ENCODE results near the gene DENND1A. TPM values are rescaled to one million over a fixed set of nuclear protein-coding genes. Genes with fewer than 3 reads are reported as not detected.

The DENND1A gene
- total and polyA plus RNA-seq, 8 donors = 4.4 to 109 (median 21.4) TPM

- Histone ChIP-seq H3K9me3 (no peaks in the 10 kb centered on the region), H3K4me3 (no peak overlapping the region), H3K4me1 (no peaks in the 10 kb centered on the region), H3K36me3 (peaks cover 0 to 6% (median 0%) of the 10 kb centered on the region in 4 donors), H3K27me3 (no peaks in the 10 kb centered on the region), H3K27ac (no peak overlapping the region)
- intact Hi-C loops (cut with DNase I; ENCODE audit: low total_unique reads) = no loop called here
- WGBS, 5 donors = 88 to 97% (median 96%) methylated on average over 4 of the region's 4 CpGs
- TF ChIP-seq EP300 (IDR thresholded peaks at IDR 0.05) (no peak), POLR2A (IDR thresholded peaks at IDR 0.05) (no peak), POLR2AphosphoS5 (IDR thresholded peaks at IDR 0.05) (no peak), CTCF (IDR thresholded peaks at IDR 0.05) (no peak)
- DNase-seq = no peak
Measured at GRCh38 chr9:123597048-123597447, 332.9 kb downstream of the DENND1A start.

GRCh38 chr9:123591283-123591682 is 338.6 kb downstream of the DENND1A start:
- peaks cover 7 to 22% (median 13%) of the 10 kb centered on the region in 4 donors for H3K9me3 ChIP-seq
- H3K27ac ChIP-seq = no peak overlapping the region
- TF ChIP-seq CTCF (IDR thresholded peaks at IDR 0.05) (no peak), POLR2A (IDR thresholded peaks at IDR 0.05) (no peak), POLR2AphosphoS5 (IDR thresholded peaks at IDR 0.05) (no peak), EP300 (IDR thresholded peaks at IDR 0.05) (no peak)
- H3K36me3 ChIP-seq = peaks cover 0 to 9% (median 3%) of the 10 kb centered on the region in 4 donors
- H3K4me1 ChIP-seq = no peaks in the 10 kb centered on the region
- no peaks in the 10 kb centered on the region for H3K27me3 ChIP-seq
- H3K4me3 ChIP-seq = no peak overlapping the region
- DNase-seq = no peak
- intact Hi-C loops (cut with DNase I; ENCODE audit: low total_unique reads) = no loop called here
- WGBS, 5 donors = 88 to 95% (median 91%) methylated on average over 4 of the region's 4 CpGs

GRCh38 chr9:123590499-123590898 is 339.4 kb downstream of the DENND1A start:
- TF ChIP-seq EP300 (IDR thresholded peaks at IDR 0.05) = no peak
- no peak for TF ChIP-seq POLR2AphosphoS5 (IDR thresholded peaks at IDR 0.05)
- TF ChIP-seq POLR2A (IDR thresholded peaks at IDR 0.05) = no peak
- TF ChIP-seq CTCF (IDR thresholded peaks at IDR 0.05) = no peak
- Histone ChIP-seq H3K27me3 (no peaks in the 10 kb centered on the region), H3K9me3 (peaks cover 7 to 22% (median 13%) of the 10 kb centered on the region in 4 donors), H3K4me1 (no peaks in the 10 kb centered on the region), H3K27ac (no peak overlapping the region), H3K36me3 (peaks cover 0 to 9% (median 3%) of the 10 kb centered on the region in 4 donors), H3K4me3 (no peak overlapping the region)
- DNase-seq = no peak
- intact Hi-C loops (cut with DNase I; ENCODE audit: low total_unique reads) = no loop called here
- WGBS, 5 donors = 84 to 91% (median 85%) methylated on average over 3 of the region's 3 CpGs

- DNase-seq = no peak
- WGBS, 5 donors = 89 to 92% (median 89%) methylated on average over 8 of the region's 8 CpGs
- H3K36me3 ChIP-seq = peaks cover 0 to 9% (median 2%) of the 10 kb centered on the region in 4 donors
- H3K4me3 ChIP-seq = no peak overlapping the region
- H3K27ac ChIP-seq = no peak overlapping the region
- no peaks in the 10 kb centered on the region for H3K4me1 ChIP-seq
- no peaks in the 10 kb centered on the region for H3K27me3 ChIP-seq
- TF ChIP-seq EP300 (IDR thresholded peaks at IDR 0.05) (no peak), POLR2A (IDR thresholded peaks at IDR 0.05) (no peak), POLR2AphosphoS5 (IDR thresholded peaks at IDR 0.05) (no peak), CTCF (IDR thresholded peaks at IDR 0.05) (no peak)
- peaks cover 7 to 22% (median 13%) of the 10 kb centered on the region in 4 donors for H3K9me3 ChIP-seq
- intact Hi-C loops (cut with DNase I; ENCODE audit: low total_unique reads) = no loop called here
Measured at GRCh38 chr9:123589361-123590239, 340.3 kb downstream of the DENND1A start.
